Measurements from ENCODE around the gene SOCS7.

The SOCS7 gene, protein sequence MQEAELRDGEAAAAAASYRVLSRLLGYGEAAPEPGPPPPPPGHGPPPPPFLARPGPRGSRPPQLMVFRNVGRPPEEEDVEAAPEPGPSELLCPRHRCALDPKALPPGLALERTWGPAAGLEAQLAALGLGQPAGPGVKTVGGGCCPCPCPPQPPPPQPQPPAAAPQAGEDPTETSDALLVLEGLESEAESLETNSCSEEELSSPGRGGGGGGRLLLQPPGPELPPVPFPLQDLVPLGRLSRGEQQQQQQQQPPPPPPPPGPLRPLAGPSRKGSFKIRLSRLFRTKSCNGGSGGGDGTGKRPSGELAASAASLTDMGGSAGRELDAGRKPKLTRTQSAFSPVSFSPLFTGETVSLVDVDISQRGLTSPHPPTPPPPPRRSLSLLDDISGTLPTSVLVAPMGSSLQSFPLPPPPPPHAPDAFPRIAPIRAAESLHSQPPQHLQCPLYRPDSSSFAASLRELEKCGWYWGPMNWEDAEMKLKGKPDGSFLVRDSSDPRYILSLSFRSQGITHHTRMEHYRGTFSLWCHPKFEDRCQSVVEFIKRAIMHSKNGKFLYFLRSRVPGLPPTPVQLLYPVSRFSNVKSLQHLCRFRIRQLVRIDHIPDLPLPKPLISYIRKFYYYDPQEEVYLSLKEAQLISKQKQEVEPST

GRCh38 chr17:38351412-38352222 lies at the start of gene SOCS7:
Gene SOCS7, plus strand, starts transcription at chr17:38351844. Its CDS starts 209 bp downstream, at chr17:38352053.
- peak; percentile 91 for DNase-seq

DNA sequence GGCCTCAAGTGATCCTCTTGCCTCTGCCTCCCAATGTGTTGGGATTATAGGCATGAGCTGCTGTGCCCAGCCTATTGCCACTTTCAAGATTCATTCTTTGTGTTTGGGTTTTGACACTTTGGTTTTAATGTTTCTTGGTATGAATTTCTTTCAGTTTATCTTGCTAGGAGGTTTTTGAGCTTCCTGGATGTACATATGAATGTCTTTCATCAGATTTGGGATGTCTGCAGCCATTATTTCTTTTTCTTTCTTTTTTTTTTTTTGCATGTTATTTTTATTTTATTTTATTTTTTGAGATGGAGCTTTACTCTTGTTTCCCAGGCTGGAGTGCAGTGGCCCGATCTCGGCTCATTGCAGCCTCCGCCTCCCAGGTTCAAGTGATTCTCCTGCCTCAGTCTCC lies 36.1 kb upstream of the SOCS7 start:
- DNase-seq, result no peak

DNA sequence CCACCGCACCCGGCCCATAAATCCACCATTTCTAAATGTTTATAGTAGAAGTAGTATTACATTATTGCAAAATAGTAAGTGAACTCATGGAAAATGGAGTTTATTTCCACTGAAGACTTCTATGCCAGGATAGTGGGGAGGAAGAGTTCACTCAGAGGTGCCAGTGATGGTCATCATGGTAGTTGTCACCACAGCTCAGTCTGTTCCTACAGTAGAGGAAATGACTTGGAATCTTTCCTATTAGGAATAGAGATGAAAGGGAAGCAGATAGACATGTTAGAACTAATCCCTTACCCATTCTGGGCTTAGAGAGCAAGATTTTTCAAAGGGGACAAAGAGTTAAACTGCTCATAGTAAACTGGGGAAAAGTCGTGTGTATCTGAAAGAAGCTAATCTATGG lies 34.6 kb upstream of the SOCS7 start:
- no peak for DNase-seq

GRCh38 chr17:38320482-38320881 lies 31.2 kb upstream of the SOCS7 start:
- DNase-seq, result no peak

DNA sequence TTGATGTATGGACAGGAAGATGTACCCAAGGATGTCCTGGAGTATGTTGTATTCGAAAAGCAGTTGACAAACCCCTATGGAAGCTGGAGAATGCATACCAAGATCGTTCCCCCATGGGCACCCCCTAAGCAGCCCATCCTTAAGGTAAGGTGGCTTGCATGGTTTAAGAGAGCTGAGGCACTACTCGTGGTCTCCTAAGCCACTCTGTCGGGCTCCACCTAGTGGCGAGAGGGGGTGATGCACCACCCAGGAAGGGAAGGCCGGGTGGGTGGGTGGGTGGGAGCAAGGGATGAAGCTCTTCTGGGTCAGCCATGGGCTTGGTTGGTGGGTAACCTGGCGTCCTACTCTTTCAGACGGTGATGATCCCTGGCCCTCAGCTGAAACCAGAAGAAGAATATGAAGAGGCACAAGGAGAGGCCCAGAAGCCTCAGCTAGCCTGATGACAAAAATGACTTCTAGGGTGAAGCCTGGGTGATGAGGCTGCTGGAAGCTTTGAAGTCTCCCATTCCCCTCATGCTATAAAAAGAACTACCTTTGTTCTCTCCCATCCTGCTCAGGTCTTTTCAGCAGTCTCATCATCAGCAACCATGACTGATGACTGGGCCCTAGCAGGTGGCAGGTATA lies 29.4 kb upstream of the SOCS7 start:
- DNase-seq, result no peak

DNA sequence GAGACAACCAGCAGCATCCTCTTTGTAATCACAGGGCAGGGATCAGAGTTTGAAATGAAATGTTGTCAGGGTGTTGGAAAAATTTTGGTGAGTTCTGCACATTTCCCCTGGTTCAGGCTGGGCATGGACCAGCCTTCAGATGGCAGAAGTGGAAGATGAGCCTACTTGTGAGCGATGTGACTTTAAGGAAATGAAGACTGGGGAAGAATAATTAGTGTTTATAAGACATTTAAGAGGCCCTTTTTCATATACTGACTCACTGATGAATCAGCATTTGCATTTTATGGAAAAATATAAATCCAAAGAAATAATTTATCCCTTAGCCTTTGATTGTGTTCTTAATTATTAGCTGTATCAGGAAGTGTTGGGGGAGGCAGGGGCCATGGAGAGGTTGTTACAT lies 28.7 kb upstream of the SOCS7 start:
- DNase-seq, result no peak

DNA sequence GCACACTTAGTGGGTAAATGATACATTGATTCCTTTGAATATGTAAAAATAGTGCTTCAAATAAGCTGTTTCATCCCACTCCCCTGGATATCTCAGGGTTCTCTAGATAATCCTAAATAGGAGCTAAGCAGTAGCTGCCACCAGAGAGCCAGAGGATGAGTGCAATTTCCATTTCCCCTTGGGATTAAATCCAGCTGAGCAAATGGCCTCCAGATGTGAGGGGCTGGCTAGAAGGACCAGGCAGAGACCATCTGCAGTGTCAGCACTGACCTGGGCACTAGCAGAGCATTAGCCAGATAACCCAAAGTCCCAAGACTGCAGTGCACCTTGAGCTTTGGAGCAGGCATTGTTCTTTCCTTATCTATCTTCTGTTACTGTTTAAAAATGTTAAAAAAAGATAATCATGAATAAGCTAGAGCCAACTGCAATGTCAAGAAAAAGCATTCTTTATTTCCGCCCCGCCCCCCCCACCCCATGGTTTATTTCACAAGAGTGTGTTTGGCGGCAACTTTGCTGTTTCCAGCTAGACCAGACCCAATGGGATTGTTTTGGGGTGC lies 27.4 kb upstream of the SOCS7 start:
- no peak for DNase-seq

DNA sequence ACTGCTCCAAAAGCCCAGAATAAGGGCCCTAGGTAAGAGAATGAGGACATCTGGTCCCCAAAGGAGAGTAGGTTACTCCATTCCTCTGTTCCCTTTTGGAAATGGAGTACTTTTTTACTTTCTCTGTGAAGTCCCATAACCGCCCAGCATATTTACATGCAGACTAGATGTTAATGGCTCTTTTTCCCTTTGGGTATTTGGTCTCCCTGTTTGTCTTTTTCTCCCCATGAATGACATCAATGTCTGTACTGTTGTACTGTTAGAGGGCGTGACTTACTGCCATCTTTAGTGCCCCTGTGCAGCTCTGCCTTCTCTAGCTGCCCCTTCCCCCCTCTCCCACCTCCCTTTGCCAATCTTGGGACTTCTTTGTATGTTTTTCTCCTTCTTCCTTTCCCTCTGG lies 26.9 kb upstream of the SOCS7 start:
- no peak for DNase-seq

DNA sequence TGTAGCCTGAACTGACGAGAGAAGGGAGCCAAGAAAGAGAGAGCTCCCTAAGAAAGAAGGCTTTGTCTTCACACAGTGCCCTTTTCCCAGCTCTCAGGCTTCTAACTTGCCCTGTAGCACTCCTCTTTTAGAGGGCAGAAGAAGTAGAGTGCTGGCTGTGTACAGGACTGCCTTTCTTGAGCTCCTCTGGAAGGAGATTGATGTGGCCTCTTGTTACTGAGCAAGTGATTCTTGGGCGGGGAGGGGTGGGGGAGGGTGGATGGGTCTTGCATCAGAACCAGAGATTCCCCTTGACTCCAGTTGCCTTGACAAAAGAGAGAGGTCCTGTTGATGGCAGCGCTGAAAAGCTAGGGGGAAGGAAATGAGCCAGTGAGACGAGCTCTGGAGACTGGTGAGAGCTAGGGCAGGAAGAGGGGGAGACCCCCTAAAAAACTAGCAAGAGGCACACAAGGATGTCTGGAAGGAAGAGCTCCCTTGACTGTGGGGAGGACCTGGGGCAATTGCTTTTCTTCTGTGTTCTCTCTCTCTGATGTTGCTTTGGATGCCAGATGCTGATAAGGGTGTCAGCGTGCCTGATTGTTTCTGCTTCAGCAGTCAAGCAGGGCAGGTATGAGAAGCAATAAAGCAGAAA lies 26.3 kb upstream of the SOCS7 start:
- DNase-seq, result no peak

DNA sequence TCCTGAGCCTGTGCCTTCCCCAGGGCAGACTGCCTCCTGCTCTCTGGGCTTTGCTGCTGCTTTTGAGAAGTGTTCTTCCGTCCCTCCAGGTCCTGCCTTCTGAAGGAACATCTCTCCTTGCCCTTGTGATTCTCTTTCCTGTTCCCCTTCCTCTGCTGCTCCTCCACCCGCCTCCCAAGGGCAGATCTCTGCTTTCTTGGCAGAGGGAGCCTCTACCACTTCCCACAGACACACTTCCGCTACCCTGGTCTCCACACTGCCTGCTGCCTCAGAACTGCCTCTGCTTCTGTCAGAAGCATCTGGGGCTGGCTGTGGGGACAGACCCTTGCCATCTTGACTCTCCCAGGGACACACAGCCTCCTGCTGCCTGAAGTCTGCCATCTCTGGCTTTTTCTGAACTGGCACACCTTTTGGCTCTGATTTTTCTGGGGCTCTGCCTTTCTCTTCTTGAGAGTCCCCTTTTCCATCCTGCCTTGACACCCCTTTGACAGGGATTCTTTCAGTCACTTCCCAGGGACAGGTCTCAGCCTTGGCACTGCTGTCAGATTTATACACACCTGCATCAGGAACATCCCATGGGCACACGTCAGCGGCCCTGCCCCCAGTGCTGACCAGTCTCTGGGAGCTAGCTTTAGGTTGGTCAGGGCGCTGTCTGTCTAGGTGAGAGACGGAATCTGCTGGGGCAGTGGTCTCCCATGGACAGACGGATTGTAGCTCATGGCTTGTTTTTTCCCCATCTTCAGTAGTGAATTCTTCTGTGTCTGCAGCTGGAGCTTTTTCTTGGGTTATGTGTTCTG lies 24.4 kb upstream of the SOCS7 start:
- no peak for DNase-seq

GRCh38 chr17:38327936-38328335 lies 23.7 kb upstream of the SOCS7 start:
- no peak for DNase-seq

- DNase-seq, result no peak
Measured at GRCh38 chr17:38328620-38329019, 23.0 kb upstream of the SOCS7 start.

GRCh38 chr17:38329284-38329683 lies 22.4 kb upstream of the SOCS7 start:
- no peak for DNase-seq

DNA sequence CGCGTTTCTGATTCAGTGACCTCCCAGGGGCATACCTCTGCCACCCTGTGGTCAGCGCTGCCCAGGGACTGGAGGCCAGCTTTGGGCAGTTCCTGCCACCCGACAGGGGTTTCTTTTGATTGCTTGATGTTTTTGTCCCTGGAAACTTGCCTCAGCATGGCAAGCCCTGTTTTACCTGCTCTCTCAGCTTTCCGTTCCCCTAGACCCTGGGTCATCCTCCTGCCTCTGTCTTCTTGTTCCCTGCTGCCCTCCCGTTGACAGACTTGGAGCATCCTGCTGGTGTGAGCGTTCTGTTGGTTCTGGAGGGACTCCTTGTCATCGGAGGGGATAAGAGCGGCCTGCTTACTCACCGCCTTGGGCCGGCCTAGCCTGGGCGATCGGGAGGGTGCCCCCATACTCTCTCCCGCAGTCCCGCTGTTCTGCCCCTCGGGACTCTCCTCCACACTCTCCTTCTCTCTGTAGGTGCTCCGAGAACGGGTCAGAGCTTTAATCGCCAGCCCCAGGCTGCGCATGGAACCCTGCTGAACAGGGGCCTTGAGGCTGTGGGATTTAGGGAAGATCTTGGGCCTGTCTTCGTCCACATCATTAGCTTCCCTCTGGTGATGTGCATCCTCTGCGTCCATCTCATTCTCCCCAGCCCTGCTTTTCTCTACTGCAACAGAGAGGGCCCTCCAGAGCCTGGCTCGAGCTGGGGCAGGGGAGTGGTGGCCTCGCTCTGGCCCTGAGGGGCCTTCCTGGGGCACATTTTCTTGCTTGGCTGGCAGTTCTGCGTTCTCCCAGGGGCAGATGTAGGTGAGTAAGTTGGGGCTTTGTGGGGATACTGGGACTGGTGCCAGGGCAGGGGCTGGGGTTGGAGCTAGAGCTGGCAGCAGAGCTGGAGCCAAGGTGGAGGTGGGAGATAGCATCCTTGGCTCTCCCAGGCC lies 21.6 kb upstream of the SOCS7 start:
- DNase-seq, result no peak

DNA sequence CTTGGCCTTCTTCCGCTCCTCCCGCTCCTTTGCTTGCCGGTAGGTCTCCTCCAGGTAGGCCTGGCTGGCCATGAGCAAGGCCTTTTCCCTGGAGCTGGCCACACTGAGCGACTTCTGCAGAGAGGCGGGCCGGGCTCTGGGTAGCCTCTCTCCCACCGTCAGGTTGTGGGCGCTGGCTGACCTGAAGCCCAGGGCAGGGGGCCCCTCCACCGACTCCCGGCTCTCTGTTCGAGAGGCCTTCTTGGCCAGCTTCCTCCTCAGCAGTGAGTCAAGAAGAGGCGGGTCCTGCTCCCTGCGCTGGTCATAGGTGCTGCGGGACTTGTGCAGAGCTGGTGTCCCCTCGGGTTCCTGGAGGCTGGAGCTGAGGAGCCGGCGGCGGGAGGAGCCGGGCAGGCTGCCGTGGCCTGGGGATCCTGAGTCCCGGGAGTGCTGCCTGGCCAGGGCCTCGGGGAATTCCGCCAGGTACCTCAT lies 20.7 kb upstream of the SOCS7 start:
- no peak for DNase-seq

DNA sequence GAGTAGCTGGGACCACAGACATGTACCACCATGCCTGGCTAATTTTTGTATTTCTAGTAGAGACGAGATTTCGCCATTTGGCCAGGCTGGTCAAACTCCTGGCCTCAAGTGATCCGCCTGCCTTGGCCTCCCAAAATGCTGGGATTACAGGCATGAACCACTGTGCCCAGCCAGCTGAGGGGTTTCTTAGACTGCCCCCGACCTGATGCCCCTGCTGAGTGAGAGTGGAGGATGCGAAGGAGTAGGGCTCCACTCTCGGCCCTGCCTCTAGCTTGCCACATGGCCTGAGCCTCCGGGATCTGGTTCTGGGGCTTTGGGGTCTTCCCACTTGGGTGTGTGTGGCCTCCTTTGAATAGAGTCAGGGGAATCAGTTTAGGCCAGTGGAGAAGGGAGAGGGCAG lies 18.9 kb upstream of the SOCS7 start:
- DNase-seq, result no peak

DNA sequence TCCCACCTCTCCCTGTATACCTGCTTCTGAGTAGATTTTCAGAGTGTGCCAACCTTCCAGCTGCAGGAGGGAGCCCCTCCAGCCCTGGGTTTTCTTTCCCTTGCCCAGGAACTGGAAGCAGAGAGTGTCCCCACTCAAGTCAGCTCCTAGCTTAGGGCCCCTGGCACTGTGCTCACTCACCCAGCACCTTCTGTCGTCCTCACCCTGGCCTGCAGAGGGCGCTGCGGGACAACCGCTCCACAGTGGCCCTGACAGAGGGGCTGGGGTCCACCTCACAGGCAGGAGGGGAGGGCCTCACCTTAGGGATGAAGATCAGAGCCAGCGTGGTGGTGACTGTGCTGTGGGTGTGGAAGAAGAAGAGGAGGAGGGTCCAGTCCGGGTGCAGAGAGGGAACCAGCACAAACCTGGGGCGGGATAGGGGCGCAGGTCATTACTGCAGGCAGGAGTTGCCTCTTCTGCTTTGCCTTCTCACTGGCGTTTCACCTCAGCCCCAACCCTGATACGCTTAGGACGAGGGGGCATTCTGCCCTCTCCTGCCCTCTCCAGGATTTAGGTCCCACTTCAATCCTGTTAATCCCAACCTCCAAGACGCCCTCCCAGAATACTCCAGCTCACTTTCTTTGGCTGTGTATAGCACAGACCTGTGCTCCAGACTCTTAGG lies 17.9 kb upstream of the SOCS7 start:
- peak; percentile 19 for DNase-seq

GRCh38 chr17:38334480-38335364 lies 16.9 kb upstream of the SOCS7 start:
- DNase-seq, result no peak

DNA sequence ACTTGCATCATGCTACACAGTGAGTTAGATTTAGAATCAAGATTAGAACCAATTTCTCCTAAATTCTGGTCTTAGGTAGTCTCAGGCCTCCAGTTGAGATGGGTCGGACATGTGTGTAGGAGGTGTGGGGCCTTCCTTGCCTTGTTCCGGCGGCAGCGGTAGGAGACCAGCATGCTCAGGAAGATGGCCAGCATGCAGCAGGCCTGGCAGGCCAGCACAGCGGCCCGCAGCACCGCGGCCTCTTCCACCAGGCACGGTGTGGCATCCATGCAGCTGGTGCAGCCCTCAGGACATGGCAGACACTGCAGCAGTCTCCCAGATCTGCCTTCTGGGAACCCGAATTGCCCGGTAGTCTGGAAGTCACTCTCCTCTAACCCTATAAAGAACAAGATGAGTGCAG lies 14.8 kb upstream of the SOCS7 start:
- DNase-seq, result no peak
